GM04504 (cell line): Measurements from ENCODE around the gene BTBD9.

Experiments
- DNase-seq: peaks from one replicate; pipeline ENCODE4 v3.0.0-alpha.2; 2012; ENCODE audit warnings: low read depth

The BTBD9 gene

DNA sequence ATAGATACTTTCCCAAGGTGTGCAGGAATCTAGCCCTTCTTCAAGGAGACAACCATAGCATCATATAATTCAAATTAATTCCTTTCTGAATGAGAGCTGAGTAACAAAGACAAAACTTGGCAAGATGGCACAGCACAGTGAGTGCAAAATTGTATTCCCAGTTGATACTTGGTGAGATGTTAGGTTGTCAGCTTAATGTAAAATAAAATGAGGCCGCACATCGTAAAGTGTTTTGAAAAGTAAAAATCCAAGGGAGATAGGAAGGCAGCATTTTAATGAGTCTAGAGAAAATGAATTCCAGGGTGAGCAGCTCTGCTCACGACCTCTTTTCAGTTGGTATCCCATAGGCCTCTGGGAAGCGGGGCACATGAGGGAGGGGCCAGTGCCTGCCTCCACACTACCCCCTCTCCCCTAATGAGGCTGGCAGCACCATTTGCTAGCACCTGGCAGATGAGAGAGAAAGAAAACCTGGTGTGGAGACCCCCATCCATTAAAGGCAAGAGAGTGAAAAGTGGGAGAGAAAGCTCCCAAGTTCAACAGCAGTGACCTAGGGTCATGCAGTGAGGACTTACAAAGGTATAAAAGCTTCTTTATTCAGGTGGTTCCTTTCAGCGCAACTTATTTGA, 158.4 kb downstream of the BTBD9 start:
- no peak for DNase-seq

DNA sequence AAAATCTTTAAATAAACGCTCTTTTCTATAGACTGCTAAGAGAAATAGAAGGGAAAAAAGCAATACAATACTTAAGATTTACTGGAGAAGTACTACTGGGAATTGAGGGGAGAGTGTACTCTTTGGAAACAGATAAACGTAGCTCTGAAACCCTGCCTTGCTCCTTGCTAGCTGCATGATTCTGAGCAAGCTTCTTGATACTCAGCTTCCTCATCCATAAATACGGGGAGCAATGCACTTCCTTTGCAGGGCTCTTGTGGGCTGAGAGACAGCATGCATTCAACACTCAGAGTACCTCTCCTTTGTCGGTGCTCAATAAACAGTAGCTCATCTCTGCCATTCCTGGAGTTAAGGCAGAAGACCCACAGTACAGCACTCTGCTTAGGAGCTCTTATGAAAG, 159.7 kb downstream of the BTBD9 start:
- no peak for DNase-seq

DNA sequence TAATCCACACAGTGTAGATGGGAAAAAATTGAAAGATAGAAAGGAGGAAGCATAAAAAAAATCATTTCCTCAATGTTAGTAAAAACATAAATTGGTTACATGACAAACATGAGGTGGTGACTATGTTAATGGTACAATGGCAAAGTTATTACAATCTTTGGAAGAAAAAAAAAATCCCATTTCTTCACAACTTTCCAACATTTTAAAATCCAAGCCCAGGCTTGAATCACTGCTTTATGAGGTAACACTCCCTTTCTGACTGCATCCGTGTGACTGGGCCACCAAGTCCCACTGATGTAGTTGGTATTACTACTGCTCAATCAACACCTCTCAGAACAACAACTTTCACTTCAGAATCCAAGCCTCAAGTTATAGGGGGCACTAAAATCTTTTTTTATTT, 160.4 kb downstream of the BTBD9 start:
- DNase-seq: no peak

DNA sequence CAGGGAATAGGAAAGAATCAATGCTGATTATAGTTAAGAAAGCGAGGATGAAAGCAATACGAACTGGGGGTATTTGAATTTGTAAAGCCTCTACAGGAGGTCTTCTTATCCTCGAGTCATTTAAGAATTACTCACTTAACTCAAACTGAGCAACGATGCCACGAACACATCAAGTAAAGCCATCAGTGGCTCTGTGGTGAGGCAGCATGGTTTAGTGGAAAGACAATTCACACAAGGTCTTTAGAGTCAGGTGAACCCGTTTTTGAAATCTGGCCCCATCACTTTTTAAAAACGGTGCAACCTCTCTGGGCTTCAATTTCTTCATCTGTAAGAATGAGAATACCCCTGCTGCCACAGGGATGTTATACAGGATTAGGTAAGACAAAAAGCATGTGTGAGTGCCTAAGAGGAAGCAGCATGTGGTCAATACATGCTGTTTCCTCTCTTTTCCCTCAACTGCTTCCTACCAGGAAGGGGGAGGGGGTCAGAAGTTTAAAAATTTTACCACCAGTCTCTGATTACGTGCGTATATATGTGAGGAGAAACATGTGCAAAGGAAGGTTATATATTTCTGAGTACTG, 162.0 kb downstream of the BTBD9 start:
- no peak for DNase-seq

DNA sequence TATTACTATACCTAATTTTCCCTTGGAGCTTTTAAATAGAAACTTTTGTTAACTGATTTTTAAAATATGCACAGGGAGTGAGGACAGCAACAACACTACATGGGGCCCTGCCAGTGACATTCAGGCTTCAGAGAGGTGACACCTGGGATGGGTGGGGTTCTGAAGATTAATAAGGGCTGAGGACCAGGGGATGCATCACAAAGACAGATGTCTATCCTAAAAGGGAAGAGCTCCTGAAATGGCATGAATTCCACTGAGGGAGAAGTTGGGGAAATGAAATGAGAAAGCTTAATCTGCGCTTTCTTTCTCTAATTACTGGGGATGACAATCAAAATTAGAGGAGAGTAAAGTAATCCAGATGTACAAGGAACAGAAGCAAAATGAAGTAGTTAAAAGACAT, 162.8 kb downstream of the BTBD9 start:
- DNase-seq: no peak

DNA sequence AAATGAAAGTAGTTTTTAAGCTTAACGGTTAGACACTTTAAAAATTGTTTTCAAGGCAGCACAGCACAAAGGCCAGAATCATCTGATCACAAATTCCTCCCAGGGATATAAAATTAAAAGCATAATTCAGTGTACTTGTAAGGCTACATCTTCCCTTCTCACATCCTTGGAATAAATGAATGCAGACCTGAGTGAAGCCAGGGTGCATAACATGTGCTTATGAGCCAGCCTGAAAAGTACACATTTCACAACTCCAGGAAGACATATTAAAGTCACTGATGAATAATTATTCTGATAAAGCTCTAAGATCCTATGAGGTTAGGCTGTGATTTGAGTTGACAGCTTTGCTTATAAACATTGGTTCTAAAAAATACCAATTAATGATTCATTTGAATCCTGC, 163.6 kb downstream of the BTBD9 start:
- DNase-seq: no peak

DNA sequence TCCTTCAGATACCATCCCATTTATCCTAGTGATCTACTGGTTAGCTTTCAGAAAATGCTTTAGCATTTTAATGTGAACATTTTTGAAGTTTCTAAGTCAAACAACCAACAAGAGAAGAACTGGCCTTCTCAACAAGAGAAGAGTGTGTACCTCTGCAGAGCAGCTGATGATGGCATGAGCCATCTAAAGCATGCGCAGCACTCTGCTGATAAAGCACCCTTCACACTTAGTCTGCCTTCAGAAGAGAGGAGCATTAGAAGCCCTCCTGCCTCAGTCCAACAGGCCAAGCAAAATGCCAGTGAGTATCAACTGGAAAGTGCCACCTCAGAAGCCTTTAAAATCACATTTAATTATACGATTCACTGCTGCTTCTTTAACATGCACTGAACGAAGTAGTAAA, 169.2 kb downstream of the BTBD9 start:
- DNase-seq: no peak

DNA sequence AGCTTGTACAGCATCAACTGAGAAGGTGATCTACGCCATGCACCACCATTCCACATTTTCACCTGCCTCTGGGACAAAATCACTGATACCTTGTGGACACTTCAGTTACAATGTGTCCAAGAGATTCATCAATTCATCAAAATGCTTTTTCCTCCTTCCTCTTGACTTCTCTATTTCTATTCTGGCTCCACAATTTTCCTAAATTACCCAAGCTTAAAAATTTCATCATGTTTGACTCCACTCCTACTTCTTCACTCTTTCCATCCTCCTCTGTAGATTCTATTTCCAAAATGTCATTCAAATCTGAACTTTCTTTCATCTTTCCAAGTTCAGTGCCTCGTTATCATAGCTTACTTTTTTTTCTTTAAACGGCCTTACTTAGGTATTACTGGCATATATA, 172.2 kb downstream of the BTBD9 start:
- no peak for DNase-seq

DNA sequence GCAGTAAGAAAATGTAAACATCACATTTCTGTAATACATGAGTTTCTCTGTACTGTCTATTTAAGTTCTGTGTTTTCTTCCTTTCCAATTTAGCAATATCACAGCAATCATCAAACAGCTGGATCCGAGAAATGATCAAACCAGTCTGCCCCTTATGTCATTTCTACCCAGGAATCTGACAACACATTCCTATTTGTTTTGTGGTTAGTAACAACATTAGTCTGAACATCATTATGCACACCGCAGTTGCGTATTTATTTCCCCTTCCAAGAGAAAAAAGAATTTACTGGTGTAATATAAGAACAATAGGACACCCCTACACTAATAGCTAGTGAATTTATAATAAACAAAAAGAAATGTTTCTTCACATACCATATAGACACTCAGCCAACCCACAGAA, 179.5 kb downstream of the BTBD9 start:
- DNase-seq: peak; percentile 71

DNA sequence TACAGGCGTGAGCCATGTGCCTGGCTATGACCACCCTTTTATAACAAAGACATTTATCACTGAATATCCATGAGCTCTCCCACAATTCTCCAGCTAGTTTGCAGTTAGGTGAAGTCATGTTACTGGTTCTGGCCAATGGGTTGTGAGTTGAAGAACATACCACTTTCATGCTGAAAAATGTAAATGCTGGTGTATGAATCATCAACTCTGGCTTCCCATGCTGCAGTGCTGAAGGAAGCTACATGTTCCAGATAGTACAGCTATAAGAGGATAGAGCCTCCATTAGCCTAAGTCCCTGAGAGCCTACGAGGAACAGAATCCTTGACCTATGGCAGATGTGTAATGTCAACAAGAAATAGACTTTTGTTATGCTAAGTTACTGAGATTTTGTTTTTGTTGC, 180.4 kb downstream of the BTBD9 start:
- DNase-seq: no peak

DNA sequence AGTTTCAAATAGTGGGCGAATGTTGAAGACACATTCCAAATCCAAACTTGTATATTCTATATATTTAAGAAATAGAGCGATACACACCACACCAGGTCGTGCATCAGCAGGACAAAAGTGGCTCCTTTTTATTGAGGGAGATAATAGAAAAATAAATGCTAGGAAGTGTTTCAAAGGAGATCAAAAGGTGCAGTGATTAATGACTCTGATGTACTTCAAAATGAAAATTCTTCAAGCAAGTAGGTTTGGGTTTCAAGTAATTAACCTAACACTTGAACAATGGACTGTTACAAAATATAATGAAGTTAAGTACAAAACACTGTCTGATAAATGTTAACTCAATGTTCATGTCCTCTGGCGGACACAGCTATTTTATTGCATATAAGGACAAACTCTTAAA, 185.9 kb downstream of the BTBD9 start:
- DNase-seq: no peak

DNA sequence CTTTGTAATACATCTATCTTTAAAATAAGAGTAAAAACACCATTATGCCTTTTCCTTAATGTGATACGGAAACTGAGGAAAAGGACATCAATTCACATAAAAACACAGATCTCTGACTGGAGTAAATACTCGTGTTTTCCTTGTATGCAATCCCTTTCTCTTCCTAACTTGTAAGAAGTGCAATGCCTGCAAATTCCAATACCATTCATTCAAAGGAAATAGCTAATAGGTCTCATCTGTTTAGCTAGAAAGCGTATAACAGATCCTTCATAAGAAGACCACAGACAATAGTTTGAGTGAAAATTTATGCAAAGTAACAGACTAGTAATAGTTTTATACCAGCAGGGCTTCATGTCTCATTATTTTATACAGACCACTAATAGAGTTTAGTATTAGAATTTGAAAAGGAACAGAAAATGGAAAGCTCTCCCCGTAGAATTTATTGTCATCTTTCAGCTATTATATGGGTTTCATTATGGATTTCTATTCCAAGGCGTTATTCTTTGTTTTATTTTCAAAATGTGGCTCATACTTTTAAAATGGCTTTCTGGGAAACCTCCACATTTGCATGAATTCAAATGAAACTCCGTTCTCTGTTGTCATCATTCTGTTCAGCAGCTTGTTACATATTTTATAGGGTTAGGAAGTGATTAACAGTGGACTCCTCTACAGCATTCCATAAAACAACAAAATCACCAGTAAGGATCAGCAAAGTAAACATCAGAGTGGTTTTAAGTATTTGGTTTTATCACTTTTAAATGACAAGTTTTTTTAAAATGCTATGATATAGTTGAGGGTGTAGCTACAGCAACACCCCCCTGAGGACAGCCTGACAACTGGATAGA, 186.7 kb downstream of the BTBD9 start:
- DNase-seq: no peak

DNA sequence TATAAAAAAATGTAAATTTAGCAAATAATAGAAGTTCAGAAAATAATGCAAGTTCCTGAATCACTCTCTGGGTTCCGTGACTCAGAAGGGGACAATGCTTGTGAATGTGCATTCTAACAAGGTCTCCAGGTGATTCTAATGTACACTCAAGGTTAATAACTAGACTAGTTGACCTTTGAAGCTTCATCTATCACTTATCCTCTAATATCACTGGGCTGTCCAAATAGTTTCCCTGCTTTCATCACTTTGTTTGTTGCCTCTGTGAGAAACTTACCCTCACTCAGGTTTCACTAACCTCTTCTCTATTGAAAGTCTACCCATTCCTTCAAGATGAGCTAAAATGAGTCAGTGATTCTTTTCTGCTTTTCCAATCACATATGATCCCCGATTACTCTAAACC, 189.0 kb downstream of the BTBD9 start:
- no peak for DNase-seq

DNA sequence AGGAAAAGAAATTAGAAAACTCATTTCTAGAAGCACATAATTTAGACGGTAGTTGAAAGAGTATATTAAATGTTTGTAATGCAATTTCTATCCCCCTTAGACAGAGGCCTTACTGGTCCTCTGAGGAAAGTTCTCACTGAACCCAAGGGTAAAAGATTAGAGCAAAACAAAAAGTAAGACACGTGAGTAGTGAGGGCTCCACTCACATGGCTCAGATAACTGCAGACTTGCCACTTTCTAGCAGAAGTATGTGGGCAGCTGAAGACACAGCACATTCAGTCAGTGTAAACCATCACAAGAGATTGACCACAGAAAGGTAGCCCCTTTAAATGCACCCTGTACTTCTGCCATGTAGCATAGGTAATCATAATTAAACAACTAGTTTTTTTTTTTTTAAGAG, 193.8 kb downstream of the BTBD9 start:
- no peak for DNase-seq

DNA sequence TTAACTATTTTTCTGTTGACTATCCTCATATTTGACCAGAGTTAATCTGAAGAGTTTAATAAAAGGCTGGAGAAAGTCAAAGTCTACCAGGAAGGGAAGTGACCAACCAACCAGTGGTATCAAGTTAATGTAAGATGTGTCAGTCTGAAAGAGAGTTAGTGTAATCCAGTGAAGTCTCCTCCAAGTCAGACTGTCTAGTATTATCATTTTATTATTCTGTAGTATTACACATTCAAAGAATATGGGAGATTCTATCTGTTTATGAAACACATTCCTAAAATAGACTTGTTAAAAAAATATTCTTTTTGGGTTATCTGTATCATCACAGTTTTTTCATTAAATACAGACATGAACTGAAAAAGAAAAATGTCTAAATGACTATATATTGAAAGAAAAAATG, 194.4 kb downstream of the BTBD9 start:
- no peak for DNase-seq

DNA sequence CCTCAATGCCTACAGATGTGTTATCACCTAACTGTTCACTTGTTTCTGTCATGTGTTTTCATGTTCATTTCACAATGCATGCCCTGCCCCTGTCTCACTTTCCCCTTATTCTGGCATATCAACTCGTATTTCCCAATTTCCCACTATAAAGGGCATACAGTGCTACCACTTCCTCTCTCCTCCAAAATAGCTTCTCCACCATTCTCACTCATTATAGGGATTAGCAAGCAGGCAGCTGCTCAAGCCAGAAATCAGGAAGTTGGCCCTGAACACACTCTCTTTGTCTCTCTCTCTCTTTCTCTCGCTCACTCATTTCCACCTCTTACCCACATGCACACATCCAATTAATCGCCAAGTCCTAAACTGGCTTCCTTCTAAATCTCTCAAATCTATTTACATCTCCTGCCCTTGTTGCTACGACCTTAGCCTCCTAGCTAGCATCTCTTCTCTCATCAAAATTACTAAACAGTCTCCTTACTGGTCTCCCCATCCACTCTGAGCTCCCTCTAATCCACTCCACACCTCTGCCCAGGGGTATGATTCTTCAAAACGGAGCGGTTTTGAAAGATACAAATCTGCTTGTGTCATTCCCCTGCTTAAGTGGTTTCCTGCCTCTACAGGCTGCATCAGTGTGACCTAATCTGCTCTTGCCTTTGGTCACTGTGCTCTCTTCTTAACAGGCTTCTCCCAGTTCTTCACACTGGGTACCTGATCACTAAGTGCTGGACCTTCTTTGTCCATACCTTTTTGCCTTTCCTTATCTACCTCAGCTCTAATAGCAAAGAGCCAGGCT, 196.2 kb downstream of the BTBD9 start:
- DNase-seq: no peak

DNA sequence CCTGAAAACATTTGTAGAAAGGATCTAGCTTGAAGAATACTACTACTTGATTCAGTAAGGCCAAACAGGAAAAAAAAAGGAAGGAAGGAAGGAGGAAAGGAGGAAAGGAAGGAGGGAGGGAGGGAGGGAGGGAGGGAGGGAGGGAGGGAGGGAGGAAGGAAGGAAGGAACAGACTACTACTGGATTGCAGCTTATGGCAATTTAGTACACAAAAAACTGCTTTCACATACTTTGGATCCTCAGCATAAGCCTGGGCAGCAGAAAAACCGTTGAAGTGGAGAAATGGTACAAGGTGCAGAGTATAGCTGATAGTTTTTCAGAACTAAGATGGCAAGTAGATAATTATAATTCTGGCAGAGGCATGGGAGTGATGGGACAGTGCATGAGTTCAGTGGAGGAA, 201.6 kb downstream of the BTBD9 start:
- DNase-seq: no peak

DNA sequence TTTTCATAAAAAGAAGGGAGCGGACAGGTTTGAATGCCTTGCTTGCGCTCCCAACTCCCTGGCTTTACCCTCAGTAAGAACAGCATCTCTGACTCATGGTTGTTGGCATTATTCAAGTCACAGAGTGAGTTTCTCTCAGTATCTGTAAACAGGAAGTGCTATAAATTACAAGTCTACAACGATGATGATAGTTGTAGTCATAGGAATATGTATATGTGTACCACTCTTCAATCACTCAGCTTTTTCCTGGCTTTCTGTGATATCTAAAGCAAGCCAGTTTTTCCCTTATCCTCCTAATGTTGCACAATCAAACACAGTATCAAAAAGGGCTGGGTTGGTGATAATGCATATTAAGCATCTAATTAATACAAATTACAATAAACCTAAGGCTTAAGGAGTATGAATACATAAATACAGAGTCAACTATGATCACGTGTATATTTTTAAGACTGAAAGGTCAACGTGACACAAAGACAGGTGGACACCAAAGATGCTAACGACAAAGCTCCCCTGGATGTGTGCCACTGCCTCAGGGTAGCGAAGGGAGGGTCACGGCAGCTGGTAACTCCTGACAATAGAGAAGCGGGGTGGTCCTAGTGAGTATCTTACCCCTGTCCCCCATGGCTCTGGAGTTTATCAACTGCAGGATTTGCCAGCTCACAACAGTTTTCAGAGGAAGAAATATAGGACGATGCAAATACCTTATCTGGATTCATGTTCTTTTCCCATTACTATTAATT, 202.8 kb downstream of the BTBD9 start:
- DNase-seq: peak; percentile 11

DNA sequence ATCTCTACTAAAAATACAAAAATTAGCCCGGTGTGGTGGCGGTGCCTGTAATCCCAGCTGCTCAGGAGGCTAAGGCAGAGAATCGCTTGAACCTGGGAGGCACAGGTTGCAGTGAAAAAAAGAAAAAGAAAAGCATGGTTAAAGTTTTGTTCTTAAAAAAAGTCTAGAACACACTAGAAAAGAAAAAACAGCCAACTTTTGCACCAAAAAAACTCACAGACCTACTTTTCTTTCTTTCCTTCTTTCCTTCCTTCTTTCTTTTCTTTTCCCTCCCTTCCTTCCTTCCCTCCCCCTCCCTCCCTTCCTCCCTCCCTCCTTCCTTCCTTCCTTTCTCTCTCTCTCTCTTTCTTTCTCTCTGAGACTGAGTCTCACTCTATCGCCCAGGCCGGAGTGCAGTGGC, 204.4 kb downstream of the BTBD9 start:
- DNase-seq: no peak

DNA sequence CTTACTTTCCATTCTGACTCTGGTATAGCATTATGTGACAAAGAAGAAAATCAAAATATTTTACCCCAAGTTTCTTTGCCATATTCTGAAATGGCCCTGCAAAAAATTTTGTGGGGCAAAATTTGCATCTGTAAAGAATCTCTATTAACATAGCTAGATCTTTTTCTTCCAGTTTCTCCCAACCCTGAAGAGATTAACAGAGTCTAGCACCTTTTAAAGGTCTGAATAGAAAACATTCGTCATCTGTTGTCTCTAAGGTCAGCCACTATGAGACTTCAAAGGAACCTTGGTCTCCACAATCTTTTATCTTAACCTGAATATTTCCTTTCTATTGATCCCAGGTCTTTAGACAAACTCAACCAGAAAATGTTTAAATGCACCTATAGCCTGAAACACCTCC, 205.7 kb downstream of the BTBD9 start:
- DNase-seq: no peak

DNA sequence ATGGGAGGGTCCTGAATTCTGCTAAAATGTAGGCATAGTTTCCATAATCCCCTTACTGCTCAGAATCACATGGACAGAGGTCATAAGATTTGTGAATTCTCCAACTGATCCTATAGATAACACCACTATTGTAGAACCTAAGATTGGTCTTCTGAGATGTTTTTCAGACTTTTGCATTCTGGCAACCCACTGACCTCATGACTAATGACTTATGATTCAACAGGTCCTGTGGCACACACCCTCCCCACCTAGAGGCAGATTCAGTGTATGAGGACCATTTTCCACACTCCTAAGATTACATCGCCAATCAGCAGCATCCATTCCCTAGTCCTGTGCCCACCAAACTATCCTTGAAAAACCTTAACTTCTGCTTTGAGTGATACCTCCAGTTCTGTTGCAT, 207.2 kb downstream of the BTBD9 start:
- no peak for DNase-seq

DNA sequence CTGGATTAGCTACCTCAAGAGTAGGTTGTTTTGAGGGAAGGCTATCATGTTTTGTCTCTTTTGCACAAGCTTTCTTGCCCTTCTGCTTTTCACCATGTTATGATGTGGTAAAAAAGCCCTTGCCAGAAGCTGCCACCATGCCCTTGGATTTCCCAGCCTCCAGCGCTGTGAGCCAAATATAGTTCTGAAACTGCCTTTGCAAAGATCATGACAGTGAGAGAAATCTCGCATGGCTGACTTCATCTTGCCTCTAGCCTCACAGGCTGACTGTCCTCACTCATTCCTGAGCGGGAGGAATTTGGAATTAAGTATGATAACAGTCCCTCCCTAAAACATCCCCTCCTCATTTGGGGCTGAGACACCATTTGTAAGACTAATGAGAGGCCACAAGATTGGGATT, 207.7 kb downstream of the BTBD9 start:
- DNase-seq: no peak
